ENCODE results near the gene CAMK1D.

Gene CAMK1D

DNA sequence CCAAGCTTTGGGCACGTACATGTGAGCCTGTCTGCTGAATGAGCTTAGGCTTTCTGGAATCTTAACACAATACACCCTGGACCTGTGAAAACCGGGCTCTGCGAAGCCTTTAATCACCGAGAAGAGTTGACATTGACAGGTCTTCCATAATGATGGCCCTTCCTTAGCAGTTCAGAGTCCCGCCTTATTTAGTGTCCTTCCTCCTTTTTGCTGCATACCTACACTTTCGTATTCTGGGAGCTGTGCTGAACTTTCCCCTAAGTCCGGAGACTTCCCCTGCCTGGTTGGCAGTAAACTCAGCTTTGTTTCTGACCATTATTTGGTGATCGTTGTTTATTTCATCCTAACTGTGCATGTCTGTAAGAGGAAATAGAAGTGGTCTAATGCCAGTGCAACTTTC, 212.0 kb downstream of the CAMK1D start:
- no peak for DNase-seq (ENCODE audit: low spot score)

DNA sequence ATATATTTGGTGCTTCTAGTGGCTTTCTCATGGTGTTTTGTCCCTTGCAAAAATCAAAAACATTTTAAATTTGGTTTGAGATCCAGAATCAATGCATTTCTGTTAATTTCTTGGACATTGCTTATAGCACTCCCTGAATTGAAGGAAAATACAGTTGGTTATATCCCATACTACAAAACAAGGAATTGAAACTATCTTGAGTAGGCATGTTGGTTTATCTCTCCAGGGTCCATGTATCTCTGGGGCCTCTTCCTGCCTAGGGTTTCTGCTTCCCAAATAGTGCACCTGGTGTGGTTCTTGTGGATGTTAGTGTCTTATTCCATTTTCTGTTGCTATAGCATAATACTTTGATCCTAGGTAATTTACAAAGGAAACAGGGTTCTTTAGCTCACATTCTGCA, 212.4 kb downstream of the CAMK1D start:
- no peak for DNase-seq (ENCODE audit: low spot score)

DNA sequence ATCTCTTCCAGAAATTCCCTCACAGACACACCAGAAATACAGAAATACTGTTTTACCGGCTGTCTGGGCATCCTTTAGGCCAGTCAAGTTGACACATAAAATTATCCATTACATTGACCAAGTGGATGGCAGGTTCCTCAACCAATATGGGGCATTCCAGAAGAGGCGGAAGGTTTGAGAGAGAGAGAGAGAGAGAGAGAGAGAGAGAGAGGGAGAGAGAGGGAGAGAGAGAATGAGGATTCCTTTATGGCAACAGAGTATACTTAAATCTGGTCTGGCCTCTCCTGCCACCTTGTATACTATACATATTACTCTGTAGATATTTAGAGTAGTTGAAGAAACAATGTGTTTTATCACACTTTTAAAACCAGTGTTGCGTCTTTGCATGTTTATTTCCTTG, 214.1 kb downstream of the CAMK1D start:
- no peak for DNase-seq (ENCODE audit: low spot score)

DNA sequence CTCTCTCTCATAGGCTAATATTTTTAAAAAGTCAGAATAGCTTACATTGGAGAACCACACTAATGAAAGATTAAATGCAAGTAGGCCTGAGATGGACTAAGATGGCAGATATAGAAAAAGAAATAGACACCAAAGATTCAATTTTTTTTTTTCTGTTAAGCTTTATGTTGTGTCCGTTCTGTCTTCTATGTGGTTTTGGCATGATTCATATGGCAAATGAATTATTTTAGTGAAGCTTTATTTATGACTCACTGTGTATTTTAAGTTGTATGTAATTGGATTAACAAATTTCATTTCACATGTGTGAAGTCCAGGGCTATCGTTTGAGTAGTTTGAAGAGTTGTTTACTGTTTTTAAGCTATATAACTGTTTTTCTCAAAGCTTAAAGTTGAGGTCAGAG, 214.8 kb downstream of the CAMK1D start:
- DNase-seq (ENCODE audit: low spot score), result no peak

DNA sequence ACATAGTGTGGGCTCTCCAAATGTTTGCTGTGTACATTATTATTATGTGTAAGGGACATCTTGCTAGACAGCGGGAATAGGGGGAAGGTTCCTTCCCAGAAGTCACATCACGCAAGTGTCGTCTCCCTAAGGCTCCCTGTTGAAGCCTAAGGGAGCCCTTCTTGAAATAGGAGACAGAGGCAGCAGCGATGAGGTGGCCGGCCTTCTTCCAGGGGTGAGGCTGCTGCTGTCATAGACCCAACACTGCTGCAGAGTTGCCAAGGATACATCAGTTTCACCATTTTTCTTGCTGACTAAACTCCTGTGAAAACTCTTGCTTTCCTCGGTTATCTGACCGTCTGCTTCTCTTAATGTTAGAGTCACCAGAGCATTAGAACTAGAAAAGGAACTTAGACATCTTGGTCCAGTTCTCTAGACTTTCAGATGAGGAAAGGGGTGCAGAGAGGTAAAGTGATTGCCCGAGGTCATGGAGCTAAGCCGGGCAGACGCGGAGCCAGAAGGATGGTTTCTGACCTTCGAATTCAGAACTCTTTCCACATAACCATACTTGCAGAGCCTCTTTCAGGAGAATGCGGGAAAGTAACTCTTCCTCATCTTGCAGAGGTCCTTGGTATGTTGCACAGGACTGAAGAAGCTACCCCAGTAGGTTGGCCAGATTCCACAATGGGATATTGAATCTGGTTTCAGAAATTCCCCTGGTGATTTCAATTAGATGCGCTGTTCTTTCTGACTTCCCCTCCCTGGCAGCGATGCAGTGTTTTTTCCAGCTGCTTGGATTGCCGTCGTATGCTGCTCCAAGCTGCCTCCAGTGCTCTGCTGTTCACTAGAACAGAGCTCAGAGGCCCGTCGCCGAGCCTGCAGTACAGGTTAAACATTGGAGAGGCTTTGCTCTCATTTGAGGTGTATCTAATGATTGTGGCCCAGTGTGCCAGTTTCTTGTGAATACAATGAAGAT, 217.1 kb downstream of the CAMK1D start:
- no peak for DNase-seq (ENCODE audit: low spot score)

DNA sequence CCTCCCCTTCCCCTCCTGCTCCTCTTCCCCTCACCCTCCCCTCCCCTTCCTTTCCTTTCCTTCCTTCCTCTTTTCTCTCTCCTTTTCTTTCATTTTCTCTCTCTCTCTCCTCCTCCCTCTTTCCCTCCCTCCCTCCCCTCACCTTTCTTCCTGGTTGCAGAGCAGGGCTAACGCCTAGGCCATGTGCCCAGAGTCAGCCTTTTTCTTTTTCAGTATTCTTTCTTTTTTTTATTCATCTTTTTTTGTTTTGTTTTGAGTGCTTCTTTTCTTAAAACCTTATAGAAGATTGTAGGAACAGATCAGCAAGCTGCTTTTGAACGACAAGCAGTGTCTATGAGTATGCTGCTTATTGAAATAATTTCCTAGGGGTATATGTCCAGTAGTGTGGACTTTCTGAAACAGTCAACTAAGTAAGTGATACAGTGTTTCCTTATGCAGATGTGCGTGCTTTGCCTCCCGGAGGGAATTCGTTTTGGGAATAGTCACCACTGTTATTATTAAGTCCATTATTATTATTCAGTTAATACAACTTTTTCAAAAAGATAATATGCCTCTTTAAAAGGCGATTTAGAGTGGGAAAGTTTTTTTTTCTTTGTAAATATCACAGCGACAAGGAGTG, 219.2 kb downstream of the CAMK1D start:
- DNase-seq (ENCODE audit: low spot score), result no peak

DNA sequence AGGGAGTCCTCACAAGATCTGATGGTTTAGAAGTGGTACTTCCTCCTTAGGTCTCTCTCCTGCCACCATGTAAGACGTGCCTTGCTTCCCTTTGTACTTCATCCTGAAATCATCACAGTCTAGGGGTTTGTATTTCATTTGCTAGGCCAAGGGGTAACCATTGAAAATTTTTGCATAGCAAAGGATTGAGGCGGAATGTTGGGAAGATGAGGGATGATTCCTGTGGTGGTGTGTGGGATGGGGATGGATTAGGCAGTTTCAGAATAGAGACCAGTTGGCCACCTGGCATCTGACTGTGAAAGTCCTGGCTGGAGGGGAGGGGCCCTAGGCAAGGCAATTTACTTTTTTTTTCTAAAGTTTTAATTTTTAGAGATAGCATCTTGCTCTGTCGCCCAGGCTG, 222.9 kb downstream of the CAMK1D start:
- DNase-seq (ENCODE audit: low spot score), result no peak

DNA sequence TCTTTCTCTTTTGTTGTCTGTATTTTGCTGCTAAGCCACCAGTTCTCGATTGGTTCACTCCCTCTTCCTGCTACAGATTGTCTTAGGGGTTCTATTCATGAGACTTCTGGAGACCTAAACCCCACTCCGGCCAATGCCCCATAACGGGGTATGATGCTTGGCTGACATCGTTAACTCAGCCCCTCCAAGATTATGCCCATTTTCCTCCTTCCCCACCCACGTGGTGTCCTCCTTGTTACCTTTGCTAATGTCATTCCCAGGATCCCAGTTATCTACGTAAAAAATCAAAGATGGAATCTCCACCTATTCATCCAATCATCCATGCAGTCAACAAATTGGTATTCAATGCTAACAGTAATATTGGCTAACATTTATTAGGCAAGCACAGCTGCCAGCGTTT, 228.3 kb downstream of the CAMK1D start:
- no peak for DNase-seq (ENCODE audit: low spot score)

DNA sequence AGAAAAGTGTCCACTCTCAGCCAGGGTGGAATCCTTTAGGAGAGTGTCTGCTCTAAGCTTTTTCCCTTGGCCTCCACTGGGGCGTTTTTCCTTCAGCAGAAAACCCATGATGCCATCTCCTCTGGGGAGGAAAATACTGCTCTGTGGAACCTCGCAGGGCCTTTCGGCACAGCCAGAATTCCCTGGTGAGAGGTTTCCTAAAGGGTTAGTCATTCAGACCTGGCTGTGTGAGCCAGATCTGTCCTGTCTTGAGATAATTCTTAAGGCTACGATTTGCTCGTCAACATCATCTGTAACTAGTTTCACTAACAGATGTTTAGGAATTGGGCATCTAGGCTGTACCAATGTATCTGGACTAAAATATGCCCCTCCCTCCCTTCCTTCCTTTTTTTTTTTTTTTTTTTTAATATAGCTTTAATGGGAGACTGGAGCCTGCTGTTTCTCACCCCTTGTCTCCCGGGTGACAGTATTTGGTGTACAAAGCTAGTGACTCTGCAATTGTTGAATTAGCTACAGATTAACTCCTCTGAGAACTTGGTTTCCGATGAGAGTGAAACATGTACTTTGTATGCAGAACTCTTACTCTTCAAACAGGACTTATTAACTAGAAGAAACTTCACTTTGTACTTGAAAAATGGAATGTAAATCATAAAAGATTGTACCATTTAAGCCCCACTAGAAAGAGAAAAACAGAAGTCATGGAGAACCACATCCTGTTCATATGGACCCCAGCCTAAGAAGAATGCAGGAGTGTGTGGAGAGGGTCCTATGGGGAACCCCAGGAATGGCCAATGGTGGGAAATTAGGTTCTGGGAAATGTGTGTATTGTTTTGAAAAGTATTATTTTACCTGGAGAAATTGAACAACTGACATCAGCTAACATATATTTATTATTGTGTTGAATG, 230.9 kb downstream of the CAMK1D start:
- DNase-seq (ENCODE audit: low spot score), result no peak

DNA sequence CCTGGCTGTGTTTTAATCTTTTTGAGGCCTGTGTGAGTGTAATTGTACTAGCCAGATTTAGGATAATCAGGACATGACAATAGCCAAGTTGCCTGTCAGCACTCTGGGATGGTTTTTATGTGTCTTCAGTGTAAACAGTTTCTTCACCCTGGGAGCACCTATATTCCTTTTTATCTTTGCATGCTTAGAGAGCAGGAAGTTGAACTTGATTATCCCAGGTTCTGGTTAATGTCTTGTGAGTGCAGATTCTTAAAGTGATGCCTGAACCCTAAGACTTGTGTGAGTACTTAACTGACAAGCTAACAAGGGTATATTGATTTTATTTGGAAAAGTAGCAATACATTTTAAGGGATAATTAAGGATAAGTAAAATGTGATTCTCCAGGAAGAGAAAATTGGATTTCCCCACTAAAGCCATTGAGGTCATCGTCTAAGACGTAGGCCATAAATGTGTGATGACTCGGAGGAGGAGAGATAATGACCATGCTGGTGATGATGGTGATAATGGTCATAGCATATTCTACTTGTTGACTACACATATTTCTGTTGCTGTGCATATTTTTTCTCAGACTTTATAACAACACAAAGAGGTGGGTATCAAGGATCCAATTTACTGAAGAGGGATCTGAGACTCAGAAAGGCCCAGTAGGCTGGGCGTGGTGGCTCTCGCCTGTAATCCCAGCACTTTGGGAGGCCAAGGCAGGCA, 234.7 kb downstream of the CAMK1D start:
- no peak for DNase-seq (ENCODE audit: low spot score)

DNA sequence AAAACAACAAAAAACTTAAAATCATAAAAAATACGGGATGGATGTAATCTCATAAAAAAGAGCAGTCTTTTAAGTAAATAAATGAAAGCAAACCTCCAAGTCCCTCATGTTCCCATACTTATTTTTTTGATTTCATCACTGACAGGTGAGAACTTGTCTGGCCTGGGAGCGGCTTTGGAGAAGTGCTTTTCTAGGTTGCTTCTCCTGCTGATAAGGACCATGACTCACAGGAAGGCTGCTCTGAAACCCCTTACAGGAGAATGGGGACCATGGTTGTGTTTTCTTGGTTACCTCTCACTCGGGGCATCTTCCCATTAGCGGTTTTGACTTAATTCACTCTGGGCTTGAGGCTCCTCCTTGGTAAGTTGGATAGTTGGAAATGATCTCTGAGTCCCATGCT, 237.4 kb downstream of the CAMK1D start:
- DNase-seq (ENCODE audit: low spot score), result no peak

DNA sequence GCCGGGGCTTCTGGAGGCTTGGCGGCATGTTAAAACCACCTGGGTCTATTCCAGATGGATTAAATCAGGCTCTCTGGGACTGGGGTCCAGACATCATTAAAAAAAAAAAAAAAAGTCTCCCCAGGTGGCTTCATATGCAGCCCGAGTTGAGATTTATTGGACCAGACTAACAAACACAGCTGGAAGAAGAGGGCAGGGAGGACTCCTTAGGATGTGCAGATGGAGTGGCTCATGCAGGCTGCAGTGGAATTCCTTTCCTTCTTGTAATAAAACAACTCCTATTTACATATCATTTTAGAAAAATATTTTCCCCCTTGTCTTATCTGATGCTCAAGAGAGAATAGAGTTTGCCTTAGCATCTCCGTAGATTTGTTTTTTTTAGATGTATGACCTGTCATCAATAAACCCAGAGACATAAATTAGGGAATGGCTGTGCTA, 238.1 kb downstream of the CAMK1D start:
- no peak for DNase-seq (ENCODE audit: low spot score)

DNA sequence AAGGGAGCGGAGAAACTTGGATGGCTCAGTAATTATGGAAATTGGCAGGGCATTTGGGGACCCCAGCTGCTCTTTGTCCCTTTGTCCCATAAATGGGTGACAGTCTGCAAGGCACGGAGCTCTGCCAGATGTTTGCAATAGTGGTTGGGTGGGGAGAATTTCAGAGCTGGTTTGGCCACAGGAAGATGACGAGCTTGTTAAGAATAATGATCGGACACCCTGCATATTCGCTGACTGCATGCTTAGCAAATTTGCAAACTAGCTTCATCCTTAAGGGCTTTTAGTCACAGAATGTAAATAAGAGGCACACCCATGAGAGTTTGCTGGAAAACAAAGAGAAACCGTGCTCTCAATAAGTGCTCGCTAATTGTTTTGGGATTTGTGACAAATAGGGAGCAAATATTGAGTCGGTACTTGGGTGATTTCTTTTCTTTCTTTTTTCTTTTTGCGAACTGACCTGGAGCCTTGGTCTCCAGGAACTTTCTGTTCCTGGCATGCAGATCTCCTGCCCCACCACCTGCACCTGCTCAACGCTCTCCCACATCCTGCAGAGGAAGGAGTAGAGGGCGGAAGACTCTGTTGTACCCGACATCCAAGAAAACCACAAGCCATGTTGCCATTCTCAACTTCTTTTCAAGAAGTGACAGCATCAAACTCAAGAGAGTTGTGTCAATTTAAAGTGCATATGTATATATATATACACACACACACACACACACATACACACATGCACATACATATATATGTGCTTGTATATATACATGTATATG, 238.9 kb downstream of the CAMK1D start:
- no peak for DNase-seq (ENCODE audit: low spot score)

DNA sequence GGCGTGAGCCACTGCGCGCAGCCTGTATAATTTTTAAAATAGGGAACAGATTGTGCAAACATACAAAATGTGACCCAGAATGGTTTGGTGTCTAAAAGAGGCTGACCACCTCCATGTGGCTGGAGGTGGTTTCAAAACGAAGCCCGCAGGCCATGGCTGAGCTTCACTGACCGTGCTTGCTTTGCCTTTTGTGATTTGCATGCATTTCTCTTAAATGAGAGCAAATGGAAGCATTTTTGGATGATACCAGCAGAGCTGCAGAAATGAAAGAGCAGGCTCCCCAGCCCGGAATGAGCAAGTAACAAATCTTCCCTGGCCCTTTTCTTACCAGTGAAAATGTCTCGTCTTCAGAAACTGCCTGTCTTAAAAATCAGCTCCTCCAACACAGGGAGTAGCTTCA, 239.9 kb downstream of the CAMK1D start:
- no peak for DNase-seq (ENCODE audit: low spot score)

DNA sequence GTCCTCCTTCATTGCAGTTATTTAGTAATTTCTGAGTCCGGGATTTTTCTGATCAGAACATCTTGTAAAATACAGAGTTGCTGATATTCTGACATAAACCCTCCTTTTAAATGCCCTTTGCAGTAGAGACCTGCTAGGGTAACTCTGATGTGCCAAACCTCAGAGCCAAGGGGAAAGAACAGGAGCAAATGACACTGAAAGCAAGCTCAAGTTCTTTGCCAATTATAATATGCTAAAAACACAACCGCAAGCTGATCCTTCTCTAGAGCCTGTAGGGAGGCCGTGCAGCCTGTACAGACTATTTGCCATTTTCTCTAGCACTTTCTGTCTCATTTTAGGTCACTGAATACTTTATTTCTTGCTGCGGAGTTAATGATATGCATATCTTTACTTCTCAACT, 240.4 kb downstream of the CAMK1D start:
- no peak for DNase-seq (ENCODE audit: low spot score)

DNA sequence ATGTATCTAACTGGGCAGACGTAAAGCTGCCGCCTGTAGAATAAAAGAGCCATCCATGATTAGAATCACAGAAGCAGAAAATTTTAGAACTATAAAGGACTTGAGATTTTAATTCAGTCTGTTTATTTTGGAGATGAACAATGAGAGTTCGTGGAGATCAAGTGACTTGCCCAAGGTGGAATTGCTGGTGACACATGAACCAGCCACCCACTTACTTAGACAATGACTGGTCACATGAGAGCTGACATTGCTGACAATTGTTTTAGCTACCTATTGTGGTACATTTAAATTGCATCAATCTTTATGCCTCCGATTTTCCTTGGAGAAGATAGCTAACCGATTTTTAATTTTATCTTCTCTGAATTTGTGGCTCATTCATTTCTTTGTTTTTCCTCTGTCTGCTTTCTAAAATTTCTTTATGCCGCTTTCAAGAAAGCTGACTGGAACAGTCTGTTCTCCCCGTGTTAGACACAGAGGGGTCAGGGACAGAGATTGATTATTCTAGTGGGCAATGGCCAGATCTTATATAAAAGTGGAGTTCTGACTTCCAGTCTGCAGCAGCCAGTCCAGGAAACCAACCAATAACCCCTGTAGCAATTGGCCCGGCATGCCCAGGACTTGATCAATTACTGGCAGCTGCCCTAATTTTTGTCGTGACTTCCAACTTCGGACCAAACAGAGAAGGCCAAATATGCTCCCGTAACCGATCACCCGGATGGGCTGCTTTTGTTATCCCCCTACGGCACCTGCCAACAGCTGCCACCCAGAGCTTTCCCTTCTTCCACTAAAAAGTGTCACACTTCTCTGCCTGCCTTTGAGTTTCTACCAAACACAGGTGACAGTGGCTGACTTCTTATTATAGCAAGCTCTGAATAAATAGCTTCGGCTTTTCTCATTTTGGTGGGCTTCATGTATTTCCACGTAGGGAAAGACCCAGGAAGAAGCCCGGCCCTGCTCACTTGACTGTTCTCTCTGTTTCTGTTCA, 241.6 kb downstream of the CAMK1D start:
- DNase-seq (ENCODE audit: low spot score), result no peak

DNA sequence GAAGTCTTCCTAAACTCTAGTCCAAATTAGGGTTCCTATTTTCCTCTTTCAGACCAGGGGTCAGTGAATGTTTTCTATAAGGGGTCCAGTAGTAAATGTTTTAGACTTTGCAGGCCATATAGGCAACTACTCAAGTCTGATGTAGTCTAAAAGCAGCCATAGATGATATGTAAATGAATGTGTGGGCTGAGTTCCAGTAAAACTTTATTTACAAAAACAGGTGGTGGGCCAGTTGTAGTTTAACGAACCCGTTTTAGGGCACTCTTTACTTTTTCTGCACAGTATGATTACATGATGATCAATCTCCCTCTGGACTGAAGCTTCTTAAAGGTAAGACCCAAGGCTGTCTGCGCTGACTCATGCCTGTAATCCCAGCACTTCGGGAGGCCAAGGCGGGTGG, 243.6 kb downstream of the CAMK1D start:
- no peak for DNase-seq (ENCODE audit: low spot score)

DNA sequence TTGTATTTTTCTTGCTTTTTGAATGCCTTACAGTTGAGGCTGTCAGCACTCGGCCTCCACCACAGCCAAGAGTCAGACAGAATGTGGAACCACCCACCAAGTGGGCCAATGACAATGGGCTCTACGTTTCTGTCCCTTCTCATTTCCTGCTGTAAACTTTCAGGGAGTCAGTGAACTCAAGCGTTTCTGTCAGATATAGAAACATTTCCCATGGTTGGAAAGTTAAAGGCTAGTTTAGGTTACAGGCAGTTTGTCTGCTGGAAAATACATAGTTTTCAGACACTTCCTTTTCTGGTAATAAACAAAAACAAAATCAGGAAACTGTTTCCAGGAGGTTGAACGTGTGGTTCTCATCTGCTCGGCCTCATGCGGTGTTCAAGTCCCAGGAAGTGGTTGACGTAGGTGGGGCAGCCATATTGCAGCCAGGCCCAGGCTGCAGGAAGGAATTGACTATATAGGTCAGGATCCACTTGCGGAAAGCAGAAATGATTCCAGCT, 245.1 kb downstream of the CAMK1D start:
- DNase-seq (ENCODE audit: low spot score), result no peak

DNA sequence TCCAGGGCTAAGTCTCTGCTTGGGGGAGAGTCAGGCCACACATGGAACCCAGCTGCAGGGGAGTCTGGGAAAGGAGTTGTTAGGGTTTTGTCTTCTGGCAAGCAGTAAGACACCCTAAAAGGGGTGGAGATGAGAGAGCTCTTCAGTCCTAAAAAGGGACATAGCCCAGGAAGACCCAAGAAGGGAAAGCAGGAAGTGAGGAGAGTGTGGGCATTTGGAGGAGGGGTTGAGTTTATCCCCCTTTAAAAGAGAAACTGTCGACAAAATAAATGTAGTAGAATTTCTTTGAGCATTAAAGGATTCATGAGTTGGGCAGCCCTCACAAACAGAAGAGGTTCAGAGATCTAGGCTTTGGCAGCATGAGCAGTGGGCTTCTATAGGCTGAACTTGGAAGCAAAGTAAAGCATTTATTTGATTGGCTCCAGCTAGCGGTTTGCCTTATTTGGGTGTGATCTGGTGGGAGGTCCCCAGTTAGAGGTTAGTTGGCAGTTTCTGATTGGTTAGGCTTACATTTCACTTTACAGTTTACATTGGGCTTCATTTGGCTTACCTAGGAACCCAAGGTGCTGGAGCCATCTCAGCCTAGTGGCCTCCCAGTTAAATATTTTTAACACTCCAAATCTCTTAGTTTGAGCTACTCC, 246.7 kb downstream of the CAMK1D start:
- DNase-seq (ENCODE audit: low spot score), result no peak
